ENCODE results near the gene LMO1.

The LMO1 gene

GRCh38 chr11:8288824-8289491 lies 25.3 kb upstream of the LMO1 start:
- Histone ChIP-seq H3K4me3 (ENCODE audit: insufficient read depth, low read depth, low read length, poor library complexity, severe bottlenecking) (no peak overlapping the region), H3K9me3 (ENCODE audit: control insufficient read depth, low read length) (no peaks in the 10 kb centered on the region), H3K27me3 (replicated peaks; ENCODE audit: control insufficient read depth, insufficient read depth, low read length, poor library complexity, severe bottlenecking) (no peaks in the 10 kb centered on the region), H3K36me3 (ENCODE audit: control insufficient read depth, insufficient read depth, low read length) (no peaks in the 10 kb centered on the region), H3K27ac (ENCODE audit: insufficient read depth, low read length, poor library complexity, severe bottlenecking) (no peak overlapping the region), H3K4me1 (ENCODE audit: control insufficient read depth, insufficient read depth, low read length, poor library complexity, severe bottlenecking) (no peaks in the 10 kb centered on the region)
- no peak for DNase-seq

GRCh38 chr11:8288166-8288772 lies 24.6 kb upstream of the LMO1 start:
- no peaks in the 10 kb centered on the region for H3K4me1 ChIP-seq (ENCODE audit: control insufficient read depth, insufficient read depth, low read length, poor library complexity, severe bottlenecking)
- H3K9me3 ChIP-seq (ENCODE audit: control insufficient read depth, low read length) = no peaks in the 10 kb centered on the region
- H3K36me3 ChIP-seq (ENCODE audit: control insufficient read depth, insufficient read depth, low read length) = no peaks in the 10 kb centered on the region
- no peaks in the 10 kb centered on the region for H3K27me3 ChIP-seq (replicated peaks; ENCODE audit: control insufficient read depth, insufficient read depth, low read length, poor library complexity, severe bottlenecking)
- H3K27ac ChIP-seq (ENCODE audit: insufficient read depth, low read length, poor library complexity, severe bottlenecking) = no peak overlapping the region
- DNase-seq = no peak
- no peak overlapping the region for H3K4me3 ChIP-seq (ENCODE audit: insufficient read depth, low read depth, low read length, poor library complexity, severe bottlenecking)

- Histone ChIP-seq H3K27me3 (replicated peaks; ENCODE audit: control insufficient read depth, insufficient read depth, low read length, poor library complexity, severe bottlenecking) (no peaks in the 10 kb centered on the region), H3K9me3 (ENCODE audit: control insufficient read depth, low read length) (no peaks in the 10 kb centered on the region), H3K4me3 (ENCODE audit: insufficient read depth, low read depth, low read length, poor library complexity, severe bottlenecking) (no peak overlapping the region), H3K27ac (ENCODE audit: insufficient read depth, low read length, poor library complexity, severe bottlenecking) (no peak overlapping the region), H3K4me1 (ENCODE audit: control insufficient read depth, insufficient read depth, low read length, poor library complexity, severe bottlenecking) (no peaks in the 10 kb centered on the region), H3K36me3 (ENCODE audit: control insufficient read depth, insufficient read depth, low read length) (no peaks in the 10 kb centered on the region)
- DNase-seq = no peak
These were observed 24.0 kb upstream of the LMO1 start for GRCh38 chr11:8287703-8288102.

- no peaks in the 10 kb centered on the region for H3K4me1 ChIP-seq (ENCODE audit: control insufficient read depth, insufficient read depth, low read length, poor library complexity, severe bottlenecking)
- DNase-seq = no peak
- H3K9me3 ChIP-seq (ENCODE audit: control insufficient read depth, low read length) = no peaks in the 10 kb centered on the region
- no peaks in the 10 kb centered on the region for H3K27me3 ChIP-seq (replicated peaks; ENCODE audit: control insufficient read depth, insufficient read depth, low read length, poor library complexity, severe bottlenecking)
- H3K36me3 ChIP-seq (ENCODE audit: control insufficient read depth, insufficient read depth, low read length) = no peaks in the 10 kb centered on the region
- H3K4me3 ChIP-seq (ENCODE audit: insufficient read depth, low read depth, low read length, poor library complexity, severe bottlenecking) = no peak overlapping the region
- no peak overlapping the region for H3K27ac ChIP-seq (ENCODE audit: insufficient read depth, low read length, poor library complexity, severe bottlenecking)
These were observed 23.6 kb upstream of the LMO1 start for GRCh38 chr11:8287297-8287696.

- Histone ChIP-seq H3K4me1 (ENCODE audit: control insufficient read depth, insufficient read depth, low read length, poor library complexity, severe bottlenecking) (no peaks in the 10 kb centered on the region), H3K27me3 (replicated peaks; ENCODE audit: control insufficient read depth, insufficient read depth, low read length, poor library complexity, severe bottlenecking) (no peaks in the 10 kb centered on the region), H3K27ac (ENCODE audit: insufficient read depth, low read length, poor library complexity, severe bottlenecking) (no peak overlapping the region), H3K36me3 (ENCODE audit: control insufficient read depth, insufficient read depth, low read length) (no peaks in the 10 kb centered on the region), H3K4me3 (ENCODE audit: insufficient read depth, low read depth, low read length, poor library complexity, severe bottlenecking) (no peak overlapping the region), H3K9me3 (ENCODE audit: control insufficient read depth, low read length) (no peaks in the 10 kb centered on the region)
- DNase-seq = no peak
These were observed 23.2 kb upstream of the LMO1 start for GRCh38 chr11:8286886-8287285.

- Histone ChIP-seq H3K27ac (ENCODE audit: insufficient read depth, low read length, poor library complexity, severe bottlenecking) (no peak overlapping the region), H3K4me1 (ENCODE audit: control insufficient read depth, insufficient read depth, low read length, poor library complexity, severe bottlenecking) (no peaks in the 10 kb centered on the region), H3K36me3 (ENCODE audit: control insufficient read depth, insufficient read depth, low read length) (no peaks in the 10 kb centered on the region), H3K9me3 (ENCODE audit: control insufficient read depth, low read length) (no peaks in the 10 kb centered on the region), H3K27me3 (replicated peaks; ENCODE audit: control insufficient read depth, insufficient read depth, low read length, poor library complexity, severe bottlenecking) (no peaks in the 10 kb centered on the region), H3K4me3 (ENCODE audit: insufficient read depth, low read depth, low read length, poor library complexity, severe bottlenecking) (no peak overlapping the region)
- DNase-seq = no peak
These were observed 22.1 kb upstream of the LMO1 start for GRCh38 chr11:8285796-8286195.

GRCh38 chr11:8285228-8285627 lies 21.6 kb upstream of the LMO1 start:
- H3K4me3 ChIP-seq (ENCODE audit: insufficient read depth, low read depth, low read length, poor library complexity, severe bottlenecking) = no peak overlapping the region
- H3K27ac ChIP-seq (ENCODE audit: insufficient read depth, low read length, poor library complexity, severe bottlenecking) = no peak overlapping the region
- H3K4me1 ChIP-seq (ENCODE audit: control insufficient read depth, insufficient read depth, low read length, poor library complexity, severe bottlenecking) = no peaks in the 10 kb centered on the region
- no peak for DNase-seq
- no peaks in the 10 kb centered on the region for H3K27me3 ChIP-seq (replicated peaks; ENCODE audit: control insufficient read depth, insufficient read depth, low read length, poor library complexity, severe bottlenecking)
- H3K9me3 ChIP-seq (ENCODE audit: control insufficient read depth, low read length) = no peaks in the 10 kb centered on the region
- no peaks in the 10 kb centered on the region for H3K36me3 ChIP-seq (ENCODE audit: control insufficient read depth, insufficient read depth, low read length)

GRCh38 chr11:8283465-8284230 lies 20.0 kb upstream of the LMO1 start:
- no peak for DNase-seq
- Histone ChIP-seq H3K4me3 (ENCODE audit: insufficient read depth, low read depth, low read length, poor library complexity, severe bottlenecking) (no peak overlapping the region), H3K9me3 (ENCODE audit: control insufficient read depth, low read length) (no peaks in the 10 kb centered on the region), H3K27me3 (replicated peaks; ENCODE audit: control insufficient read depth, insufficient read depth, low read length, poor library complexity, severe bottlenecking) (no peaks in the 10 kb centered on the region), H3K36me3 (ENCODE audit: control insufficient read depth, insufficient read depth, low read length) (no peaks in the 10 kb centered on the region), H3K4me1 (ENCODE audit: control insufficient read depth, insufficient read depth, low read length, poor library complexity, severe bottlenecking) (no peaks in the 10 kb centered on the region), H3K27ac (ENCODE audit: insufficient read depth, low read length, poor library complexity, severe bottlenecking) (no peak overlapping the region)

GRCh38 chr11:8283100-8283464 lies 19.4 kb upstream of the LMO1 start:
- Histone ChIP-seq H3K36me3 (ENCODE audit: control insufficient read depth, insufficient read depth, low read length) (no peaks in the 10 kb centered on the region), H3K9me3 (ENCODE audit: control insufficient read depth, low read length) (no peaks in the 10 kb centered on the region), H3K27ac (ENCODE audit: insufficient read depth, low read length, poor library complexity, severe bottlenecking) (no peak overlapping the region), H3K4me1 (ENCODE audit: control insufficient read depth, insufficient read depth, low read length, poor library complexity, severe bottlenecking) (no peaks in the 10 kb centered on the region), H3K4me3 (ENCODE audit: insufficient read depth, low read depth, low read length, poor library complexity, severe bottlenecking) (no peak overlapping the region), H3K27me3 (replicated peaks; ENCODE audit: control insufficient read depth, insufficient read depth, low read length, poor library complexity, severe bottlenecking) (no peaks in the 10 kb centered on the region)
- no peak for DNase-seq

- Histone ChIP-seq H3K4me1 (ENCODE audit: control insufficient read depth, insufficient read depth, low read length, poor library complexity, severe bottlenecking) (no peaks in the 10 kb centered on the region), H3K27ac (ENCODE audit: insufficient read depth, low read length, poor library complexity, severe bottlenecking) (no peak overlapping the region), H3K9me3 (ENCODE audit: control insufficient read depth, low read length) (no peaks in the 10 kb centered on the region), H3K27me3 (replicated peaks; ENCODE audit: control insufficient read depth, insufficient read depth, low read length, poor library complexity, severe bottlenecking) (no peaks in the 10 kb centered on the region), H3K4me3 (ENCODE audit: insufficient read depth, low read depth, low read length, poor library complexity, severe bottlenecking) (no peak overlapping the region), H3K36me3 (ENCODE audit: control insufficient read depth, insufficient read depth, low read length) (no peaks in the 10 kb centered on the region)
- no peak for DNase-seq
These were observed 19.0 kb upstream of the LMO1 start for GRCh38 chr11:8282631-8283030.
